ENCODE data around the gene CLCN6. TPM values are rescaled to one million over a fixed set of nuclear protein-coding genes. Genes with fewer than 3 reads are reported as not detected.

The CLCN6 gene
- total RNA-seq, 2 donors from 2014 or later = 29.6 to 31.5 TPM

- H3K27ac Mint-ChIP-seq = no peak overlapping the region
- H3K27me3 ChIP-seq (ENCODE audit: control insufficient read depth, insufficient read depth, low read length, poor library complexity, severe bottlenecking) = no peaks in the 10 kb centered on the region
- no peak for DNase-seq
- H3K4me3 ChIP-seq (ENCODE audit: low read length) = no peak overlapping the region
- H3K36me3 ChIP-seq (ENCODE audit: control insufficient read depth, insufficient read depth, low read length) = no peaks in the 10 kb centered on the region
- no peak overlapping the region for H3K27ac ChIP-seq (ENCODE audit: low read depth, low read length)
- 80 to 88% methylated on average over 3 to 5 of the region's 5 CpGs for WGBS, 2 experiments (ENCODE audit: insufficient coverage in 1 of 2, insufficient read length in 1 of 2)
- H3K9me3 Mint-ChIP-seq = no peaks in the 10 kb centered on the region
- no peaks in the 10 kb centered on the region for H3K9me3 ChIP-seq (ENCODE audit: control insufficient read depth, low read length)
- H3K36me3 Mint-ChIP-seq (ENCODE audit: low read depth) = no peaks in the 10 kb centered on the region
- no peak overlapping the region for H3K4me3 Mint-ChIP-seq
- TF ChIP-seq CTCF (conservative IDR thresholded peaks at IDR 0.05) = no peak
- no peak overlapping the region for H3K9ac ChIP-seq (ENCODE audit: extremely low read depth, low read length, poor library complexity, severe bottlenecking)
- no peaks in the 10 kb centered on the region for H3K4me1 Mint-ChIP-seq
- H3K27me3 Mint-ChIP-seq (ENCODE audit: insufficient read depth) = peaks cover 1% of the 10 kb centered on the region
- H3K4me1 ChIP-seq (ENCODE audit: control insufficient read depth, insufficient read depth, low read length) = no peaks in the 10 kb centered on the region
These were observed 33.5 kb upstream of the CLCN6 start for GRCh38 chr1:11772458-11772857.

- Histone ChIP-seq H3K4me3 (ENCODE audit: low read length) (no peak overlapping the region), H3K4me1 (ENCODE audit: control insufficient read depth, insufficient read depth, low read length) (no peaks in the 10 kb centered on the region), H3K9ac (ENCODE audit: extremely low read depth, low read length, poor library complexity, severe bottlenecking) (no peak overlapping the region), H3K36me3 (ENCODE audit: control insufficient read depth, insufficient read depth, low read length) (no peaks in the 10 kb centered on the region), H3K9me3 (ENCODE audit: control insufficient read depth, low read length) (no peaks in the 10 kb centered on the region), H3K27me3 (ENCODE audit: control insufficient read depth, insufficient read depth, low read length, poor library complexity, severe bottlenecking) (no peaks in the 10 kb centered on the region), H3K27ac (ENCODE audit: low read depth, low read length) (no peak overlapping the region)
- no peaks in the 10 kb centered on the region for H3K9me3 Mint-ChIP-seq
- H3K27ac Mint-ChIP-seq = no peak overlapping the region
- H3K36me3 Mint-ChIP-seq (ENCODE audit: low read depth) = no peaks in the 10 kb centered on the region
- 80 to 95% methylated on average over 3 to 9 of the region's 9 CpGs for WGBS, 2 experiments (ENCODE audit: insufficient coverage in 1 of 2, insufficient read length in 1 of 2)
- H3K4me1 Mint-ChIP-seq = no peaks in the 10 kb centered on the region
- H3K27me3 Mint-ChIP-seq (ENCODE audit: insufficient read depth) = no peaks in the 10 kb centered on the region
- H3K4me3 Mint-ChIP-seq = no peak overlapping the region
- DNase-seq = no peak
- TF ChIP-seq CTCF (conservative IDR thresholded peaks at IDR 0.05) = no peak
These were observed 31.2 kb upstream of the CLCN6 start for GRCh38 chr1:11774753-11775152.

- Mint-ChIP-seq H3K4me1 (no peaks in the 10 kb centered on the region), H3K36me3 (ENCODE audit: low read depth) (no peaks in the 10 kb centered on the region), H3K9me3 (no peaks in the 10 kb centered on the region), H3K4me3 (no peak overlapping the region), H3K27ac (no peak overlapping the region), H3K27me3 (ENCODE audit: insufficient read depth) (no peaks in the 10 kb centered on the region)
- Histone ChIP-seq H3K9ac (ENCODE audit: extremely low read depth, low read length, poor library complexity, severe bottlenecking) (no peak overlapping the region), H3K27ac (ENCODE audit: low read depth, low read length) (no peak overlapping the region), H3K4me1 (ENCODE audit: control insufficient read depth, insufficient read depth, low read length) (no peaks in the 10 kb centered on the region), H3K4me3 (ENCODE audit: low read length) (no peak overlapping the region), H3K27me3 (ENCODE audit: control insufficient read depth, insufficient read depth, low read length, poor library complexity, severe bottlenecking) (no peaks in the 10 kb centered on the region), H3K9me3 (ENCODE audit: control insufficient read depth, low read length) (no peaks in the 10 kb centered on the region), H3K36me3 (ENCODE audit: control insufficient read depth, insufficient read depth, low read length) (no peaks in the 10 kb centered on the region)
- TF ChIP-seq CTCF (conservative IDR thresholded peaks at IDR 0.05) = no peak
- no peak for DNase-seq
- 91 to 92% methylated on average over 6 to 8 of the region's 8 CpGs for WGBS, 2 experiments (ENCODE audit: insufficient coverage in 1 of 2, insufficient read length in 1 of 2)
These were observed 28.2 kb upstream of the CLCN6 start for GRCh38 chr1:11777658-11778322.
